8988T (cell line): ENCODE data around the gene CTIF.

Experiments
- DNase-seq: peaks from one replicate; pipeline ENCODE4 v3.0.0; 2011

The CTIF gene

GRCh38 chr18:48534364-48534763 lies 4.5 kb upstream of the CTIF start:
- DNase-seq = no peak

DNA sequence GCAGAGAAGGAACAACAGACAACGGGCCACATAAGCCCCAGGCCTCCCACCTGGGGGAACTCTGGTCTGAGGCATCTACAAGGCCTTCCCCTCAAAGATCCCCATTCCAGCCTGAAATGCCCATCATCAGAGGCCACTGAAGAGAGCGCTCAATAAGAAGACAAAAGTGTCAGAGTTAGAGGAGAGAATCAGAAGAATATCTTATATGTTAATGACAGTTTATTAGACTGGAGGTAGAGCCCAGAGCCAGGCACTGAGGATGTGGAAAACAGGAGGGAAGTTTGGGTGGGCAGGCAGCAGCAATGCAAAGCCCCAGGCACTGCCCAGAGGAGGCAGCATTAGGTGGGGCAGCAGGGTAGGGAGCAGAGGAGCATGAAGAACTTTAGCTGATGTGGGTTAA lies 2.9 kb upstream of the CTIF start:
- no peak for DNase-seq

DNA sequence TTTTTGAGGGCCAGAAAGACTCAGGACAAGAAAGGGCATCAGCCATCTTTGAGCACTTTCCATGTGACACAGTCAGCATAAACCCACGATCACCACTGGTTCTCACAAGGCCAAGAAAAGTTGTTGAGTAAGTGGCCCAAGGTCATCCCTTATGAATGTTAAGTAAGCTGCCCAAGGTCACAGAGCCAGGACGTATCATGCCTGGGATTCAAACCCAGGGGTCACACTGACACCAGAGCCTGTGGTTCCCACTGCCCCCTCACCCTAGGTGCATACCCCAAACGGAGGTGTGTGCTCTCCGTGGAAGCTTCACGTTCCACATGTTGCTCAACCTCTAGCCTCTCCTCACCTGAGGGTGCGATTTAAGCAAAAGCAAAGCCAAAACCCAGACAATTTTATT lies 2.3 kb upstream of the CTIF start:
- DNase-seq = no peak

DNA sequence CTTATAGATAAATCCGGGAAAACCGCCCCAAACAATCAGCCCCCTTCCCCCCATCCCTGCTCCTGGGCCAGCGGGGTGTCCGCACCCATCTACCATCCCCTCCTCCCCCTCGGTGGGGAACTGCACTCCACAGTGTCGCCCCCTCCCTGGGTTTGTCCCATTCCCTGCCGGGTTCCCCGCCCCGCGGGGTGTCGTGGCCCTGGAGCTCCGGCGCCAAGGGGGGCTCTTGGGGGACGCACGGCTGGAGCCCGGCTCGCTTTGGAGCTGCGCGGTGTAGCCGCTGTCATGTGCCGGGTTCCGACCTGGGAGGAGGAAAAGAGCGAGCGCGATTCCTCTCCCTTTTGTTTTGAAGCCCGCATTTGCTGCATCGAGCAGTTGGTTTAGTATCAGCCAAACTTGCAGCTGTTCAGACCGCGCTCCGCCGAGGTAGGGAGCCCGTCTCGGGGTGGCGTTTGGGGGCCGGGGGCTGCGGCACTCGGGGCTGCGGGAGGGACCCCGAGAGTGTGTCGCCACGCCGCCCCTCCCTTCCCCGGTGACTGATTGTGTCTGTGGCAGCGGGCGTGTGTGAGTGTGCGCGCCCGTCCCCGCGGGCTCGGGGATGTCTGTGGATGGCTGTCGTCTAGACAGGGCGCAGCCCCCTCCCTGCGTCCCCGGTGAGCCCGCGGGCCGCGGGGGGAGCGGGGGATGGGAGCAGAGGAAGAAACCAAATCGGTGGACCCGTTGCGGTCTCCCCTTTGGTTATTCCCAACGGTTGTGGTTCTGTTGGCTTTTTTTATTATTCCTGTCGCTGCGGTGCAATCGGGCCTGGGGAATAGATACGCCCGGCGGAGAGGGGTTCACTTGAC lies 797 bp downstream of the CTIF start:
- no peak for DNase-seq

DNA sequence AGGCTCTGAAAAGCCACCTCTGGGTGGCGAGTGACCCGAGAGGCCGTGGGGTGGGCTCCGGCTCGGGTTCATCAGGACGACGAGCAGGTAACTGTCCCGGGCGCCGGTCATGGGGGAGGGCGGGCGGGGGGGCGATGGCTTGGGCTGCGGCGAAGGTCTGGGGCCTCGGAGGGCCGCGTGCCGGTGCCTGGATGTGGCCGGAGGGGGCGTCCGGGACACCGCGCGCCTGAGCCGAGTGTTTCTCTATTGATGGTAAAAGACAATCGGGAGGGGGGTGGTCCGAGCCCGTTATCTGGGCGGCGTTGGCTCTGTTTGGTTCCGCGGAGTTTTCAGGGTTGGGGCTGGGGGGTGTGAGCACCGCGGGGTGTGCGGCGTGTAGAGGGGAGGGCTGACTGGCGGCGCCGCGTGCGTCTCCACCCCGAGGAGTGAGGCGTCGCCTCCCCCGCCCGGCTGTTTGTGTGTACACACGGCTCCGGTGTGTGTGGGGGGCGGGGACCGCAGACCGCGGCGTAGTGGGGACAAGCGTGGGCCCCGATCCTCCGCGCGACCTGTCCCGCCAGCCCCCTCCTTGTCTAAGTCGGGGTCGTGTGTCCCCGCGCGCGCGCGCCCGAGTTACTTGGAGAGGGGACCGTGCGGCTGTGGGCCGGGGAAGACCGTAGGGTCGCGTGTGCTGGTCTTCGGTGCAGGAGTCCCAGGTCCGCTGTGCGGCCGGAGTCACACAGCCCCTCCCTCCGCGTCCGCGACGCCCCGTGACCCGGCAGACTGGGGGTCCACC lies 1.6 kb downstream of the CTIF start:
- DNase-seq = peak; percentile 79

DNA sequence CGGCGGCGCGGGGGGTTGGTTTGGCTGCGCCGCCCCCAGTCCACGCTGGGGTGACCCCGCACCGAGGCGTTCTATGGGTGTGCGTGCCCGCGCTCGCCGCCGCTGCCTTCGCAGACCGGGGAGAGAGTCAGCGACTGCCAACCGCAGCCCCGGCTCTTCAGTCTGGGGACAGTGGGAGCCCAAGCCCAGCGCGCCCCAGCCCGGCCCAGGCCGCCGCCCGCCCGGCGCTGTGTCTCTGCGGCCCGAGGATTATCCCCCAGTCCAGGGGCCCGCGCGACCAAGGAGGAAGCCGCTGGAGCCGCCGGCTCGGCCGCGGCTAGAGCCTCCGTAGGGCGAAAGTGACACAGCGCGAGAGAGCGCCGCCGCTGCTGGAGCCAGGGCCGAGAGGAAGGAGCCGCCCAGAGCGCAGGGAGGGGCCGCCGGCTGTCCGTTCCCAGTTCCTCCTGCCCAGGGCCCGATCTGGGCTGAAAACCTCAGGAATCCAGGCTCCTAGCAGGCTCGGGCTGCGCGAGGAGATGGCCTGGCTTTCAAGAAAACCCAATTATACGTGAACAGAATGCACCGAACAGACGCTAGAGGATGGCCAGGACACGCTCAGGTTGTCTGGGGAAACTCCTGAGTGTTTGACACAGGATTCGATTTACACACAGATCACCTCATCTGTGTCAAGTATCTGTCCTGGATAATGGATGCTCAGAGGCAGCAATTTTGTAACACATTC lies 2.4 kb downstream of the CTIF start:
- peak; percentile 71 for DNase-seq

DNA sequence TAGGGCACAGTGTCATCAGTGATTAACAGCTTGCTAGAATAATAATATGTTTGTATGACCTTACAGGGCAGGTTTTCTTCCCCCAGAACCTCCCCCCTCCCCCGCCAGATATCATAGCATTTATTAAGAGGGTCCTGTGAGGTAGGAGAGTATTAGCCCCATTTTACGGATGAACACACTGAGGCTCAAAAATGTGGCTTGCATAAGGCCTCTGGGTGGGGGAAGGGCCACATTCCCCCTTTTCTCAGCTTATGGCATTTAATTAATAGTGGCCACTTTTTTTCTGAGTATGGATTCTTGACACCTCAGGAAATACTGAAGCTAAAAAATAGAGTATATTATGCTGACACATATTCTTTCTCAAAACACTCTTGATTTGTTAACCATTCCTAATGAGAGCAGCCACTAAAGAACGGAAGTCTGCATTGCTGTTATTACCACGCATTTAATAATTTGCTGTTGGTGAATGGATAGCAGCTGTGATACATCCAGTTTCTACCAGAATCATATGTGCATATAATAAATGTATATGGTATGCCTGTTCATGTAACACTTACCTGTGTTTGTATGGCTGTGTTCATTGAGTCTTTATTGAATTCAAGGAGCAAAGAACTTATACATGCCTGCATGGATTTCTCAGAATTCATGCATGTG lies 3.0 kb downstream of the CTIF start:
- no peak for DNase-seq

DNA sequence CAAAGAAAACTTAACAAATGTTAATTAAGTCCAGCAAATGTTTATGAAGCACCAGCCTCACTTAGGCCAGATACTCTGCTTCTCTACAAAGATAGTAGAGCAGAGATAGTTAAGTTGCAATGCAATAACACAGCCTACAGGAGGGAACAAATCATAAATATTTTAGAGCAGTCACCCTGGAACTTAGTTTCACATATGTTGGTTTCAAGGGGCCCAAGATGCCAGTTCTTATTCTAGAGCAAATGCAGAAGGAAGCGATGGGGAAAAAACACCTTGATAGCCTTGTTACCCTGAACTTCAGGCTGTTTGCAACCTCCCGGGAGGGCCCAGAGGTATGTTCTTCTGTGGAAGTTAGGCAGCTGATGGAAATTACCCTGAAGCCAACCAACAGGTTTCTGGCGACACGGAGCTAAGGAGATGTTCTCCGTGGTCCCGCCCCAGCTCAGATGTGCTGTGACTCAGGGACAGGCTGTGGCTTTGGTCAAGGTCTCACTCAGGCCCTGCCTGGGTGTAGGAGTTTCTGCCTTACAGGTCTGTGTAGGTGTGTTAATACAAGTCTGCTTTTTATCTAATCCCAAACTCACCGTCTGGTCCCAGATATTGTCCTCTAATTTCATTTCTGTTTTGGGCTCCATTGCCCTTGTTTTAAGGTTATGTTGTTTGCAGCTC lies 3.8 kb downstream of the CTIF start:
- DNase-seq = no peak

DNA sequence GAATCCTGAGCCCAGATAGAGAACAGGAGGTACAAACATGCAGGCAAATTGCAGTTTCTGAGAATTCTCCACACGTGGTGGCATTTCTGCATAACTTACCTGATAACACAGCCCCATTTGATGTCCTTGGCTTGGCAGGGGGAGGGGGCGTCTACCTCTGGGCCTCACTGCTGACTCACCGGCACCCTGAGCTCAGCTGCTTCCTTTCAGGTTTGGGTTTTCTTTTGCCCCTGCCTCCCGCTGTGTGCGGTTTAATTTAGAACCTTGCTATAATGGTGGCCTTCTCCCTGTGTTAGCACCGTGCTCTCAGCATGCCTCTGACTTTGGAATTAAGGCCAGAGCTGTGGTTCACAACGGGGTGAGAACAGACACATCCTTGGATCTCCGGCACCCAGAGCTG lies 4.4 kb downstream of the CTIF start:
- no peak for DNase-seq

DNA sequence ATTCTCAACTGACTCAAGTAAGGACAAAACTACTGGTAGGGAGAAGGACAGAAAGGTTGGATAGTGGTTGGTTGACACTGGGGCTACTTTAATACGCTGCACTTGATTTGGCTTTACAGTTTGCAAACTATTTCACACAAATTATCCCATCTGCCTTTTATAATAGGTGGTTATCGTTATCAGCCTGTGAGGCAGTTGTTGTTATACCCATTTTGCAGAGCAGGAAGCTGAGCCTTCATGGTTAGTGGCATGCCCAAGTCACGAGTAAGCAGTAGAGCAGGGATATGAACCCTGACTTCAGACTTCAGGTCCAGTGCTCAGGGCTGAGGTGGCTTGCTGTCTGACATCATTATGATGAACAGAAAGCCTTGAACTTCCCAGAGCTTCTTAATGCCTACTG lies 5.3 kb downstream of the CTIF start:
- no peak for DNase-seq

- DNase-seq = no peak
These were observed 6.0 kb downstream of the CTIF start for GRCh38 chr18:48544661-48545415.

DNA sequence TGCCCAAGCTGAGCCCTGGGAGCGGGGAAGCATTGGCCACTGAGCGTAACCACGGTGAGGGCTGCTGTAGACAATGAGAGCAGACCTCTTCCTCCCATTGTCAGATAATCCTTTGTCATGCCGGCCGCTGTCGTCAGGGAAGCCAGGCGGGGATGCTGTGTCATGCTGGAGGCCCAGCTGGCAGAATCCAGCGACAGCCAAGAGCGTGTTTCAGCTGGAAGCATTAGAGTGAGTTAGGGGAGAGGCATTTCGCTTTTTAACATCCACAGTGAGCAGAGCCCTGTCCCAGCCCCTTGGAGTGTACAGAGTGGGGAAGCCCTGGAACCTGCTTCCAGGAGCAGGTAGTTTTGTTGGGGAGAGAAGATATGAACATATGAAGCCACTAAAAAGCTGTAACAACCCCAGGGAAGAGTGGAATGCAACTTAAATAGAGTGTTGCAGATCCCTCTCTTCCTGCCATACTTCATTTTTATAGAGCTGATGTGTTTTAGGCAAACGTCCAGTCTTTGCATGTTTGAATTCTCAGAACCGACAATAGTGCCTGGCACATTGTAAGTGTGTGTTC lies 7.0 kb downstream of the CTIF start:
- no peak for DNase-seq

DNA sequence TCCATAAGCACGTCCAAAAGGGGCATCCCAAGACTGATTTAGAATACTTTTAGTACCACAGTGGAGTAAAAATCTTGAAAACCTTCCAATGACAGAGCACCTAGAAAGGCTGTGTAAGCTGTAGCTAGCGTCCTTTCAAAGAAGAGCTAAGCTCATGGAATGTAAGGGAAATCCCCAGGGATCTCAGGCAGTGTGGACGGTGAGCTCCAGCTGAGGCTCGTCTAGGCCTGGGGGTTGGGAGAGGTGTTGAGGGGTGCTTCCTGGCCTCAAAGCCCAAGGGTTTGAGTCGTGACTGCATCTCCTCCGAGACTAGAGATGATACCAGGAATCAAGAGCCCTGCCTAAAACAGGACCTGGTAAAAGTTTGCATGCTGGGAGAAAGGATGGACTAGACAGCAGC lies 7.6 kb downstream of the CTIF start:
- DNase-seq = no peak

- no peak for DNase-seq
These were observed 8.7 kb downstream of the CTIF start for GRCh38 chr18:48547531-48547981.

GRCh38 chr18:48548011-48548771 lies 9.4 kb downstream of the CTIF start:
- DNase-seq = no peak

DNA sequence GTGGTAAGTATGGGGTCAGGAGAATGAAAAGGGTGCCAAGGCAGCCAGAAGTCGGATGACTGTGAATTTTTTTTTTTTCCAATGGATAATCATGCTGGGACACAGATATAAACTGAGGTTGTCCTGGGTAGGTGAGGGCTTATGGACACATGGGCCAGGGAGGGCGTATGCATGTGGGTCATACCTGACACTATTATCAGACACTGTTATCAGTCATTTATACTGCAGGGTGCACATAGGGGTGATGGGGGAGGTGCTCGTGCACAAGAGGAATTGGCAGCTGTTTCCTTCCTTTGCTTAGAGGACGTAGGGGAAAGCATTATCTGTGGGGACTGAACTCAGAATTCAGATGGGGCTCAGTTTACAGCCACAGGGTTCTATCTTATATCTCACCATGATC lies 10.1 kb downstream of the CTIF start:
- no peak for DNase-seq

GRCh38 chr18:48550101-48550729 lies 11.4 kb downstream of the CTIF start:
- no peak for DNase-seq

DNA sequence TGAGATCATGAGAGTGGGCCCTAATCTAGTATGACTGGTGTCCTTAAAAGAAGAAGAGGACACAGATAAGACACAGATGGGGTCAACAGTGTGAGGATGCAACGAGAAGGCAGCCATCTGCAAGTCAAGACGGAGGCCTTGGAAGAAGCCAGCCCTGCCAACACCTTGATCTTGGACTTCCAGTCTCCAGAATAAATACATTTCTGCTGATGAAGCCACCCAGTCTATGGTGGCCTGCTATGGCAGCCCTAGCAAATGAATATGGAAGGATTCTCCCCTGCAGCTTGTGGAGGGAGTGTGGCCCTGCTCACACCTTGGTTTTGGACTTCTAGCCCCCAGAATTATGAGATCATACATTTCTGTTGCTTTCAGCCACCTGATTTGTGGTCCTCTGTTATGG lies 12.3 kb downstream of the CTIF start:
- no peak for DNase-seq

DNA sequence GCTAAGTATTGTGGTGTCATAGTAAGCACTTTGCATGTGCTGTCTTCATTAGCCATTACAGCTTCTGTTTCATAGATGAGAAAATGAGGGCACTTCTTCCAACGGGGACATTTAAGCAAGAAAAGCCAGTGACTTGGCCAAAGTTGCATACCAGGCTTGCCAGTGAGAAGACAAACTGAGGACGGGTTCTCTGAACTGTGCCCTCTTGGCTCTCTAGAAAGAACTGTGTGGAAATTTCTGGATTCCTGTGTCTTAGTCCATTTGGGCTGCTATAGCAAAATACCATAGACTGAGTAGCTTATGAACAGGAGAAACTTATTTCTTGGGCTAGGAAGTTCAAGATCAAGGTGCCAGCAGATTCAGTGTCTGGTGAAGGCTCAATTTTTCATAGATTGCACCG lies 13.3 kb downstream of the CTIF start:
- DNase-seq = no peak

DNA sequence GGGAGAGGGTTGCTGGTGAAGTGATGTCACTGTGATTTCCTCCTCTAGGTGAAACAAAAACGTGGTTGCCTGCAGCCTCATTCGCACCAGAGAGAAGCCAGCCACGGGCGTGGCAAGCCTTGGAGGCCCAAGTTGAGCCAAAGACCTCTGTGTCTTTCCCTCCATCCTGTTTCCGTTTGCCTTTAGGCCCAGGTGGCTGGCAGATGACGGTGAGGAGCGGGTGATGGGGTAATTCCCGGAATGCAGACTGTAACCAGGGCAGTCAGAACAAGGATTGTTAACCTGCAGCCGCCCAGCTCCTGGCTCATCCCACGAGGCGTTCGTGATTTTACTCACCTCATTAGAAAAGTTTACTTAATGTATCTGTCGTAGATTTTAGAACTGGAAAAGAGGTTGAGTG lies 14.4 kb downstream of the CTIF start:
- no peak for DNase-seq
